MCF 10A (cell line): ENCODE results near the gene SMYD3. TPM values are rescaled to one million over a fixed set of nuclear protein-coding genes. Genes with fewer than 3 reads are reported as not detected.

Source experiments
- BruUV-seq: library from RNA; stranded (reverse); fragments of 400-500 nt; replicated peaks from 2 replicates; lab custom pipeline; 2021; lab: Mats Ljungman, UMichigan
- CTCF ChIA-PET: fragments of 300-600 bp; sonication (Branson Sonifier 250); formaldehyde crosslinking; extraction: SDS; loops from one replicate; lab custom pipeline; 2021; ENCODE audit warnings: antibody characterized with exemption, inconsistent platforms; lab: Yijun Ruan, JAX
- POLR2A ChIA-PET: fragments of 300-600, 350-650 bp; sonication (Branson Sonifier 250); formaldehyde crosslinking; extraction: SDS; loops from one replicate; lab custom pipeline; 2020; ENCODE audit warnings: antibody characterized with exemption, inconsistent platforms; lab: Yijun Ruan, JAX
- DNase-seq: peaks from one replicate; pipeline ENCODE4 v3.0.0-alpha.2; 2018; ENCODE audit not compliant: unreplicated experiment
- H3K27ac Mint-ChIP-seq: one replicate; pipeline ENCODE4 v1.8.0; 2022; ENCODE audit warnings: mild to moderate bottlenecking, low read depth, mixed read lengths; ENCODE audit not compliant: unreplicated experiment
- H3K27me3 Mint-ChIP-seq: one replicate; pipeline ENCODE4 v1.8.0; 2022; ENCODE audit warnings: mixed read lengths; ENCODE audit not compliant: insufficient read depth, unreplicated experiment
- H3K36me3 Mint-ChIP-seq: one replicate; pipeline ENCODE4 v1.8.0; 2022; ENCODE audit warnings: mild to moderate bottlenecking, moderate library complexity, mixed read lengths; ENCODE audit not compliant: insufficient read depth, unreplicated experiment
- H3K4me1 Mint-ChIP-seq: one replicate; pipeline ENCODE4 v1.8.0; 2022; ENCODE audit warnings: mixed read lengths; ENCODE audit not compliant: insufficient read depth, unreplicated experiment
- H3K4me3 Mint-ChIP-seq: one replicate; pipeline ENCODE4 v1.8.0; 2022; ENCODE audit warnings: mild to moderate bottlenecking, moderate library complexity, mixed read lengths; ENCODE audit not compliant: unreplicated experiment
- H3K9me3 Mint-ChIP-seq: one replicate; pipeline ENCODE4 v1.8.0; 2022; ENCODE audit warnings: mixed read lengths; ENCODE audit not compliant: unreplicated experiment
- CTCF ChIP-seq: fragments of 200-600 bp; IDR thresholded peaks from one replicate; pipeline ENCODE4 v1.8.0; 2022; ENCODE audit warnings: antibody characterized with exemption, mild to moderate bottlenecking; ENCODE audit not compliant: unreplicated experiment
- intact Hi-C: fragments of 100-400 bp; cut with micrococcal nuclease; formaldehyde crosslinking; loops from 2 replicates; pipeline ENCODE4 v1.14.1; 2022
- total RNA-seq: library from RNA; stranded (reverse); gene quantifications from 2 replicates; pipeline ENCODE4 v1.2.3, GENCODE V29; 2022

Gene SMYD3
- total RNA-seq, 1 experiment from 2014 or later, result 26.9 TPM

DNA sequence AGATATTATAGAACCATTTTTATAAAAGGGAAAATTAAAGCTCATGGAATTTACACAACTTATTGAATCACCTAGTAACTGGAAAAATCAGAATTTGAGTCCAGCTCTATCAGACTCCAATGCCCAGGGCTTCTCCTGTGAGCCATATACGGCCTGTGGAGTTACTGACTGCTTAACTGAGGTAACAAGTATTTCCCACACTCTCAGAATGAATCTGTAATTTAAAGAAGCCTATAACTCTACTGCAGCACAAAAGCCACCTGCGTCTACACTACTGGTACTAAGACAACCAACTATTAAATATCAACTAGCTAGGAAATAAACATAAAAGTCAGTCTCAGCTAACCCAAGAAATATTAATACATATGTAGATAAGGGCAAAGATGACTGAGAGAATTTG lies 29.4 kb downstream of the SMYD3 start:
- peaks cover 4% of the 10 kb centered on the region for H3K36me3 Mint-ChIP-seq
- intact Hi-C loops, result no loop called here
- no peak overlapping the region for H3K4me3 Mint-ChIP-seq
- POLR2A ChIA-PET, result interaction anchor here (1.0 to 1.4 kb wide), 4 partner anchors 8 to 20 kb away, joined by 3 to 8 read pairs (median 4); no protein-coding TSS in a partner anchor
- H3K4me1 Mint-ChIP-seq, result peaks cover 7% of the 10 kb centered on the region
- TF ChIP-seq CTCF, result no peak
- no peaks in the 10 kb centered on the region for H3K27me3 Mint-ChIP-seq
- no peak for DNase-seq
- no peaks in the 10 kb centered on the region for H3K9me3 Mint-ChIP-seq
- CTCF ChIA-PET, result interaction anchor here (0.5 to 8.0 kb wide), 12 partner anchors 13 to 1359 kb away, joined by 3 to 79 read pairs (median 3); no protein-coding TSS in a partner anchor
- no peak overlapping the region for H3K27ac Mint-ChIP-seq
- BruUV-seq, result no TSS peak

GRCh38 chr1:246476771-246477170 lies 30.3 kb downstream of the SMYD3 start:
- H3K27me3 Mint-ChIP-seq, result no peaks in the 10 kb centered on the region
- CTCF ChIA-PET, result interaction anchor here (0.6 to 8.0 kb wide), 13 partner anchors 13 to 1324 kb away, joined by 3 to 79 read pairs (median 3); no protein-coding TSS in a partner anchor
- DNase-seq, result no peak

GRCh38 chr1:246471688-246472087 lies 35.4 kb downstream of the SMYD3 start:
- CTCF ChIA-PET, result interaction anchor here (0.9 to 8.0 kb wide), 3 partner anchors 10 to 21 kb away, joined by 3 to 79 read pairs (median 12); no protein-coding TSS in a partner anchor
- H3K36me3 Mint-ChIP-seq, result no peaks in the 10 kb centered on the region

More at GRCh38 chr1:246476771-246477170, 30.3 kb downstream of the SMYD3 start:
- POLR2A ChIA-PET, result interaction anchor here (0.7 to 1.4 kb wide), 6 partner anchors 9 to 1642 kb away, joined by 3 to 8 read pairs (median 3); no protein-coding TSS in a partner anchor
- H3K36me3 Mint-ChIP-seq, result peaks cover 4% of the 10 kb centered on the region
- TF ChIP-seq CTCF, result no peak
- BruUV-seq, result no TSS peak
- intact Hi-C loops, result no loop called here
- H3K27ac Mint-ChIP-seq, result no peak overlapping the region
- no peak overlapping the region for H3K4me3 Mint-ChIP-seq
- H3K4me1 Mint-ChIP-seq, result peaks cover 6% of the 10 kb centered on the region
- no peaks in the 10 kb centered on the region for H3K9me3 Mint-ChIP-seq

More at GRCh38 chr1:246471688-246472087, 35.4 kb downstream of the SMYD3 start:
- no peak overlapping the region for H3K4me3 Mint-ChIP-seq
- no peaks in the 10 kb centered on the region for H3K9me3 Mint-ChIP-seq
- H3K4me1 Mint-ChIP-seq, result peaks cover under 1% of the 10 kb centered on the region
- POLR2A ChIA-PET, result no interaction called here
- intact Hi-C loops, result no loop called here
- DNase-seq, result no peak
- H3K27ac Mint-ChIP-seq, result no peak overlapping the region
- TF ChIP-seq CTCF, result no peak
- BruUV-seq, result no TSS peak
- no peaks in the 10 kb centered on the region for H3K27me3 Mint-ChIP-seq
